ENCODE data around the gene SUSD1.
"Not testable (repeated sequence)": the region's sequence is repeated elsewhere in the genome, so short reads cannot be mapped to it uniquely, and the experiment has no call there.

The SUSD1 gene

DNA sequence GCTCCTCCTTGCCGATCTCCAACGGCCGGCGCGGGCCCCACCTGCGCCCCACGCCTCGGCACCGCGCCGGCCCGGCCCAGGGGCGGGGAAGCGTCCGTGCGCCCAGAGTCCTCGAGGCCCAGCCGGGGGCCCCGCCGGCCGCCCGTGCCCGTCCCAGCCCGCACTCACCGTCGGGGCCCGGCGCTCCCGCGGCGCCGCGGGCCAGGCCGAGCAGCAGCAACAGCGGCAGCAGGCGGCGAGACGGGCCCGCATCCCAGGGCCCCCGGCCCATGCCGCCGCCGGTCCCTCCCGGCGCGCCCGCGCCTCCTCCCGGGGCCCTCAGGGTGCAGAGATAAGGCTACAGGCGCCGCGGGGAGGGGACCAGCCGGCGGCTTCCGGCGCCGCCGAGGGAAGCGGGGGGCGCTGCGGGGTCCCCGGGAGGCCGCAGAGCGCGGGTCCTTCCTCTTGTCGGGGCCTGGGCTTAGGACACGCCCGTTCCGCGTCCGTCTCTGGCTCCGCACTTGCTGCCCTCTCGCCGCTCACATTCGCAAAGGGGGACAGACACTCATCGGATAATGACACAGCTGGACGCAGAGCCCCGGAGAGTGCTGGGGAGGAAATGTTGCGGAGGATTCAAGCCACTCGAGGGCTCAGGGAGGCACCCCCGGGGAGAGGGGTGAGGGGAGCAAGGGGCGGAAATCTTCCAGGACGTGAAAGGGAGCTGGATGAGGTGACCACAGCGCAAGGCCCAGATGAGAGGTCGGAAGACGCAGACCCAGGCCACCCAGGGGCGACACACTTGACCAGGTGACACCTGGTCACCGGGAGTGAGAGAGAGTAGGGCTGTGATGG, at the start of gene SUSD1:
TSS of gene SUSD1 (minus strand) at position 333 of the 831 bp plus-strand sequence. CDS start at position 271, 62 bp downstream.
- no peak for DNase-seq

DNA sequence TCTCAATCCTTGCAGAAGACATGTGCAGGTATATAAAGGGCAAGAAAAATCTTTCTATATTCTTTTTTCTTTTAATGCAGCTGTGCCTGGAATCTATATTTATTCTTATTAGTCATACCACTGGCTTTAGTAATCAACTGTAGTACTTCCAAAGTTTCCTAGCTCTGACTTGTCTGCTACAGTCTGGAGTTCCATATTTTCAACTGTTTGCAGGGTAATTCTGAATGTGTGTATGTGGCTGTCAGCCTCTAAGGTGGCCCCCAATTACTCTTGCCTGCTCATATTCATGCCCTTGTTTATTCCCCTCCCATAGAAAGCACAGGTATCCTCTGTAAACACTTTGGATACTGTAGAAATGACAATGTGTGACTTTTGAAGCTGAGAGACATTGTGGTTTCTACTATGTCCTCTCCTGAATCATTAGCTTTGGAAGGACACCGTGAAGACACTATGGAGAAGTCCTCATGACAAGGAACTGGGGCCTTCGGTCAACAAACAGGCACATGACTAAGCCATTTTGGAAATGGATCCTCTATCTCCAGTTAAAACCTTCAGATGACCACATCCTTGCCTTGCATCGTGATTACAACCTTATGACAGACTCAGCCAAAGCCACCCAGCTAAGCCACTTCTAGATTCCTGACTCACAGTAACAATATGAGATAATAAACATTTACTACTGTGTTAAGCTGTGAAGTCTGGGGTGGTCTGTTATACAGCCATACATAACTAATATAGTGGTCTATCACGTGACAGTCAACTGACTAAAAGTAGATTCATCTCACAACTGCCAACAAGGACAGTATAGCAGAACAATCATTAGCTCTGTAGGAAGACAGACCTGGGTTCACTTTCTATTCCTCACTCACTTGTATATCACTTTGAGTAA, 49.5 kb upstream of the SUSD1 start:
- no peak for DNase-seq

DNA sequence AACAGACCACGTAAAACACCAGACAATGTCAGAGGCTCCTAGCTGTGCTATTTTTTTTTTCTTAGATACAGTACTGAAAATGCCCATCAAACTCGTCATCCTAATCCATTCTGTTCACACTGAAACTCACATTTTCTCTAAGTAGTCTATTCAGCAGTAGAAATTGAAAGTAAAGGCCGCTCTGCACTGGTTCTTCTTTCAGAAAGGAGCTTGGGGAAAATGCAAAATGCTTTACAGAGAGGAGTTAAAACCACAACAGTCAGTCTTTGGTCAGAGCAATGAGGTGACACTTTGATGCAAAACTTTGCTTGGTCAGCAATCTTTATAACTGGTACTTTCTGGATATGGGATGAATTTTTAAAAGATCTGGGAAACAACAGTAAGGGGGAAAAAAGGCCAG, 43.8 kb upstream of the SUSD1 start:
- DNase-seq: no peak

DNA sequence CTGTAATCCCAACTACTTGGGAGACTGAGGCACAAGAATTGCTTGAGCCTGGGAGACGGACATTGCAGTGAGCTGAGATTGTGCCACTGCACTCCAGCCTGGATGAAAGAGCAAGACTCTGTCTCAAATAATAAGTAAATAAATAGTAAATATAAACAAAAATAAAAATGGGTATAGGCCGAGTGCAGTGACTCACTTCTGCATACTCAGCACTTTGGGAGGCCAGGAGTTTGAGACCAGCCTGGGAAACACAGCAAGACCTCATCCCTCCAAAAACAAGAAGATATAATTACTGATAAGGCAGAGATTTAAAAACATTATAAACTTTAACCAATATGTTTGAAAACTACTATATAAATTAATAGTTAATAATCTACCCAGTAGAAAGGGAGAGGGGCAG, 37.8 kb upstream of the SUSD1 start:
- no peak for DNase-seq

DNA sequence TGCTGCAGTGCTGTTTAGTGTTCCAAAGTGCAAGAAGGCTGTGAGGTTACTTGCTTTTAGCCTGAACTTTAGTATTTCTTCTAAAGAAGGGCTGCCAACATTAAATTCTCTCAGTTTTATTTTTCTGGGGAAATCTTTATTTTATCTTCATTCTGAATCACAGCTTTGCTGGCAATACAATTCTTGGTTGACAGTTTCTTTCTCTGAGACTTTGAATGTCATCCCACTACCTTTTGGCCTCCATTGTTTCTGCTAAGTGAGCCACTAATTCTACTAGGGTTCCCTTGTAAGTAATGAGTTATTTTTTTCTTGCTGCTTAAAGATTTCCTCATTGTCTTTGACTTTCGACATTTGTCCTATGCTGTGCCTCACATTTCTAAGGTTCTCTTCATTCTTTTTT, 32.4 kb upstream of the SUSD1 start:
- no peak for DNase-seq

DNA sequence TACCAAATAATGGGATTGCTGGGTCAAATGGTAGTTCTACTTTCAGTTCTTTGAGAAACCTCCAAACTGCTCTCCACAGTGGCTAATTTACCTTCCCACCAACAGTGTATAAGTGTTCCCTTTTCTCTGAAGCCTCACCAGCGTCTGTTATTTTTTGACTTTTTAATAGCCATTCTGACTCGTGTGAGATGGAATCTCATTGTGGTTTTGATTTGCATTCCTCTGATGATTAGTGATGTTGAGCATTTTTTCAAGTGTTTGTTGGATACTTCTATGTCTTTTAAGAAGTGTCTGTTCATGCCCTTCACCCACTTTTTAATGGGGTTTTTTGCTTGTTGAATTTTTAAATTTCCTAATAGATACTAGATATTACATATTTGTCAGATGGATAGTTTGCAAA, 28.4 kb upstream of the SUSD1 start:
- peak; percentile 54 for DNase-seq

DNA sequence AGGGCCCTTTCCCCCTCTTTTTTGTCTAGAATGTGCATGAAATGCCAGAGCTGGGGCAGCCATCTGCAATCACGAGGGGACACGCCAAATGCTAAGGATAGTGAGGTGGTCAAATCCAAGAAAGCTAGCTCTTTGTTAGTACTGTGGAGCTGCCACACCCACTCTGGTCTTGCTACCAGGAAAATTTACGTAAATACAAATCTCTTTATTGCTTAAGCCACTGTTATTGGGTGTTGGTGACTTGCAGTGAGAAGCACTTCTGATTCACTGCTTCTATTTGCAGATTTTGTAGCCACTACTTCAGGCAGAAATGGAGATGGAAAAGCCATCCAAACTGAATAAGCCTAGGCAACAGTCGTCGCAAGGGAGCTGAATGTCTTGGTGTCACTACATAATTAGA, 25.6 kb upstream of the SUSD1 start:
- no peak for DNase-seq

DNA sequence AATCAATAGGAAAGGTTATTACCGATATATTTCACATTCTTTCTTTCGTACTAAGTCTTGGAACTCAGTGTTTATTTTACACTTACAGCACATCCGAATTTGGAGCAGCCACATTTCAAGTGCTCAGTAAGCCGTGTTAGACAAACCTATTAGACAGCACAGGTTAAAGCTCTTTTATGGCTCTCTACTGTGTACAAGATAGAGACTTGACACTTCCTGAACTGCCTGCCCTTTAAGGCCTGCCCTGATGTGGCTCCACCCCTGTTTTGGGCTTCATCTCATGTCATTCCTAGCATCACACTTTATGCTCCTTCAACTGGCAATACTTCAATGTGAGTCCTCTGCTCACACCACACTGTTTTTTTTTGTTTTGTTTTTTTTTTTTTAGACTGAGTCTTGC, 23.5 kb upstream of the SUSD1 start:
- peak; percentile 58 for DNase-seq

DNA sequence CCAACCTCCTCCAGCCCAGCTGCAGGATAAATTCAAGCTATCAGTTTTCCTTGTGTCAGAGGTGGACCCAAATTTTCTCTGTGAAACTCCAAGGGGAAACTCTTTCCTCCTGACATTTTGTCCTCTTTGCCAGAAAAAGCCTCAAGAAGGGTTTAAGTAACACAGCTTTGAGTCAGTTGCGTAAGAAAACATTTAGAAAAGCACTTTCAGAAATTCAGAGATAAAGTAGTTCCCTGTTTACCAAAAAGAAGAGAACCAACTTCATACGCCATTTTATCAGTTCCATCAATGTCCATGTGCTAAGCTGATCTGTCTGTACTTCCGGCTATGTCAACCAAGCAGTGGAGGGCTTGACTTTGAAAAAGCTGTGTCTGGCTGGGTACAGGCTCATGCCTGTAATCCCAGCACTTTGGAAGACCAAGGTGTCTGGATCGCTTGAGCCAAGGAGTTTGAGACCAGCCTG, 19.9 kb upstream of the SUSD1 start:
- no peak for DNase-seq

DNA sequence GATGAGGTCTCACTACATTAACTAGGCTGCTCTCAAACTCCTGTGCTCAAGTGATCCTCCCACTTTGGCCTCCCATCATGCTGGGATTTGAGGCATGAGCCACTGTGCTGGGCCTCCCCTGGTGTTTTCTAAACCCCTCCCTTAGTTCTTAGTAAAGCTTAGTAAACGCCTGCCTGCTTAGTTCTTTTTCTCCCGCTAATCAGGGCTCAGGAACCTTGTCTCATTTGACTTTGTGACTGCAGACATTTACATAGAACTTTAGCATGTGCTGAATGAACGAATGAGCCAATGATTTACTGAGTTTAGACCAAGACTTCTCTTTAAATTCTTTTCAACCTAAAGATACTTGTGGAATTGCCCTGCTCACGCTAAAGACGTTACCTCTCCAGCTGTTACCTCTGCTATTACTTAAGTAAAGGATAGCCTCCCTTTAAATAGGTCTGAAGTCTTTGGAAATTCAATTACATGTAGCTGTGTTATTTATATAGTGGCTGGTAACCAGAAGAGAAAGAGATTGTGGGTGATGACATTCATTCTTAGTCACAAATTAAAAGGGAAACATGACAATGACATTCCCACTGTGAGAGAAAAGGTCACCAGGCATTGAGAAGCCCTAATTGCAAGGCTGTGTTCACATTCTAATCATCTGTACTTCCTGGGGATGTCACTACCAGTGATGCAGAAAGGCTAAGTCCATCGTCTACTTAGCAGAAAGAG, 18.6 kb upstream of the SUSD1 start:
- no peak for DNase-seq

DNA sequence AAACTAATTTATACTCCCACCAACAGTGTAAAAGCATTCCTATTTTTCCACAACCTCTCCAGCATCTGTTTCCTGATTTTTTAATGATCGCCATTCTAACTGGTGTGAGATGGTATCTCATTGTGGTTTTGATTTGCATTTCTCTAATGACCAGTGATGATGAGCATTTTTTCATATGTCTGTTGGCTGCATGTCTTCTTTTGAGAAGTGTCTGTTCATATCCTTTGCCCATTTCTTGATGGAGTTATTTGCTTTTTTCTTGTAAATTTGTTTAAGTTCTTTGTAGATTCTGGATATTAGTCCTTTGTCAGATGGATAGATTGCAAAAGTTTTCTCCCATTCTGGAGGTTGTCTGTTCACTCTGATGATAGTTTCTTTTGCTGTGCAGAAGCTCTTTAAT, 15.2 kb upstream of the SUSD1 start:
- DNase-seq: not testable (repeated sequence)

DNA sequence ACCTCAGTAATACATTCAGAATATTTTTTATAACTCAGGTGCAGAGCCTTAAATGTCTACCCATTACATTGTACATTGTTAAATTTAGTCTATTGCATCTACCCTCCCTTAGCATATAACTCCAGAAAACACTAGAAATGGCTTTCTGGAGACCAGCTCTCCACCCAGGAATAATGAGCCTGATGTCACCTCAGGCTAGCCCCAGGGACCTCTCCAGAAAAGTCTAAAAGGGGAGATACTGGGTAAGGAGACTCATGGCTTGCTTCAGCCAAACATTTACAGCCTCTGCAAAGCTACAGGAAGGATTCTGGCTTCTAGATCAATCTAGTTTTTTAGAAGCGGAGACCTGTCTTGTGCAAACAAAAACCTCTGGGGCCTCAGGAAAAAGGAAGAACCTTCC, 13.8 kb upstream of the SUSD1 start:
- no peak for DNase-seq

DNA sequence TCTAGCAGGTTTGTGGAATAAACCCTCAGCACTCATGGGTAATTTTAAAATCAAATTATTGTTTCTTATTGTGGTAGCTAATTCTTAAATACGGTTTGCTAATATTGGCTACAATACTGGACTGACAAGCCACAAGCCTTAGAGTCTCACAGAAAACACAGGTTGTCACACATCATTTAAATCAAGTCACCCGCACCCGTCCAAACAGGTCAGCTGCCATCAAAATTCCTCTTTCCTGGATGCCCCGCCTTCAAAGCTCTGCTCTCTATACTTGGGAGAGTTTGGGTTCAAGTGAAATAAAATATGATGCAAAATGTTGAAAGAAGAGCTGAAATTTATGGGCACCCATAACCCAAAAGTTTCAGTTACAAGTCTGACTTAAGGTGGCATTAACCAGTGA, 12.3 kb upstream of the SUSD1 start:
- no peak for DNase-seq

DNA sequence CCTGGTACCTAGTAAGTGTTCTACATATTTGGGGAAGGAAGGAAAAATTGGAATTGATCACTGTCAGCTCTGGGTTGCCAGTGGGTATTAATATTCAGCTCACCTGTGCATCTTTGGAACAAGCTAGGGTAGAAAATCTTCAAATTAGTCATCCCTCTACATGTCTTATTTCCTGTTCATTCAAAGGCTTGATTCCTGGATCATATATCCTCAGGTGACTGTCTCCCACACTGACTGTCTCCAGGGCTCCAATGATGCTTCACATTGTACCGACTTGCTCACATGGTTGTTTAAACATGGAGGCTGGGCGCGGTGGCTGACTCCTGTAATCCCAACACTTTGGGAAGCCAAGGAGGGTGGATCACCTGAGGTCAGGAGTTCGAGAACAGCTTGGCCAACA, 11.6 kb upstream of the SUSD1 start:
- no peak for DNase-seq

DNA sequence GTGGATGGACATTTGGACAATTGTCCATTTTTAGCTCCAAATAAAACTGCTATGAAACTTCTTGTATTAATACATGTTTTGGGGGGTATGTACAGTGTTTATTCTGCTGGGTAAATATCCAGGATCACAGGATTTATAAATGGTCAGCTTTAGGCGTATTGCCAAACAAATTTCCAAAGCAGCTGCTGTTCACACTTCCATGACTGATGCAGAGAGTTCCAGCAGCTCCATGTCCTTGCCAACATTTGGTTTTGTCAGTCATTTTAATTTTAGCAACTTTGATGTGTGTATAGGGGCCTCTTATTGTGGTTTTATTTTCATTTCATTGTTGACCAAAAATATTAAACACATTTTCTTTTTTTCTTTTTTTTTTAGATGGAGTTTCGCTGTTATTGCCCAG, 9.8 kb upstream of the SUSD1 start:
- DNase-seq: no peak

DNA sequence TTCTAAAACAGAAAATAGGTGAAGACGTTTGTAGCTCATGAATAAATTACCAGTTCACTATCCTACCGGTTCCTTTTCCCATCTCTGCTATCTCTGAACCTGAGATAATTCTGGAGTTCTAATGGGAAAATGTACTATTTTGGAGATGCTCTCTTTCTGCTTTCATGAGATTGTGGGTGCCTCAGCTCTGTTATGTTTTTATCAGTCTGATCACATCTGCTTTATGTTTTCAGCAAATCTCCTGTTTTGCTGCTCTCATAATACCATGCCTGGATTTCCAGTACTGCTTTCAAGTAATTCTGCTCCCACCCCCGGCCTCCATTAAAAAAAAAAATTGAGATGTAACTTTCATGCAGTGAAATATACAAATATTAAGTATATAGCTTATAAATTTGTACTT, 9.1 kb upstream of the SUSD1 start:
- DNase-seq: no peak

DNA sequence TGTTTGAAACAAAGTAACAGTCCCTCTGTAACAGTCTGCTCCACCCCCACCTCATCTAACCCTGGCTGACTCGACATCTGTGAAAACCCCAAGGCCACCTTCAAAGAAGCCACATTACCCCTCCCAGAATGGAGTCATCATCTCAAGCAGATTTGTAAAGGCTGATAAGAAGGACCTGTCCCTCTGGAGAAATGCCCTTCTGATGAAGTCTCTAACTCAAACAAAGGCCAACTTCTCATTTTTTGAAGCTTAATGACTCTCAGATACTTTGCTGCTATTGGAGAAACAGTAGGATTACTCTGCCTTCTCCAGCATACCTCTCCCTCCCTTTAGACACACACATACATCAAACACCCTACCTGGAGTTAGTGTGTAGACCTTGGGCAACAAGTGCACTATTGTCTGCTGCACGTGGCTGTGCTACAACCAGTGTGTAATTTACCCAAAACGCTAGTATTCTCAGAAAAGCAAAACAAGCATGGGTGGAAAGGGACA, 5.3 kb upstream of the SUSD1 start:
- peak; percentile 20 for DNase-seq

DNA sequence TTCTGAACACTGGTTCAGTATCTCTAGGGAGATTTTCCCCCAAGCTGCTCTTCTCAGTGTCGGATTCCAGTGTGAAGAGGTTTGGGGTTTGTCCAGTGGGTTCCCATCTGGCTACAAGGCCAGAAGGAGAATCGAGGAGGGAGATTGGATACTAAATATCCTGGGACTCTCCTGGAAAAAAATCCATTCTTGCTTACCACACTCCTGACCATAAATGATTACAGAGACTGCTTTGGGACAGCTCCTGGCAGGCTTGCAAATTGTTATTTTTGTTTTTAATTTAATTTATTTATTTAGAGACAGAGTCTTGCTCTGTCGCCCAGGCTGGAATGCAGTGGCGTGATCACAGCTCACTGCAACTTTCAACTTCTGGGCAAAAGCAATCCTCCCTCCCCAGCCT, 4.7 kb upstream of the SUSD1 start:
- no peak for DNase-seq

DNA sequence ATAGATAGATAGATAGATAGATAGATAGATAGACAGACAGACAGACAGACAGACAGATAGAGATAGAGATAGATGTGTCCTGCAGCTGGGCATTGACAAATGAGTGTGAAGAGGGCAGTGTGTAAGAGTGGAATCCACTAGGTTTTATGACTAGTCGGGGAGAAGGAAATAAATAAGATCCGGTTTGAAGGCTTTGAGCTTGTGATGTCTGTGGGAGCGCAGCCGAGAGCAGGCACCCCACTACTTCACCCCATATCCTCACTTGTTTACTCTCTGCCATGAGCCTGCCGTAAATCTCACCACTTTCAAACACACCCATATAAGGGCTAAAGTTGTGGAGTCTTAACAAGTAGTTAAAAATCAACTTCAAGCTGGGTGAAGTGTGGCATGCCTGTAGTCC, 1.4 kb upstream of the SUSD1 start:
- no peak for DNase-seq

DNA sequence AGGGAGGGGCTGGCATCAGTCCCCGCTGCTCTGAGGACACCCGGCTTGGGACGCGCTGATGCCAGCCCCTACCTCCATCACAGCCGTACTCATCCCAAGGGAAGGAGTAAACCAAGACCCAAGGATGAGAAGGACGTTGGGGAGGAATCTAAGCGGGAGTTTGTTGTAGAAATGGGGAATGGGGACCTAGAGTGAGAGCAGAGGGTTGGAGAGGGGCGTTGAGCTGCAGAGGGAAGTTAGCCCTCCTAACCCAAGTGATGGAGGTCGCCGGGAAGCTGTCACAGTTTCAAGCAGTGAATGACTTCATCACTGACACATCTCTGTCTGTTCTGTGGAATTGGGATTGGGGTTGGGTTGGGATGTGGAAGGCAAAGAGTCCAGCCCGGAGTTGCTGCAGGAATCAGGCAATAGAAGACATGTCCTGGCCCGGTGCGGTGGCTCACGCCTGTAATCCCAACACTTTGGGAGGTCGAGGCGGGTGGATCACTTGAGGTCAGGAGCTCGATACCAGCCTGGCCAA, 759 bp upstream of the SUSD1 start:
- DNase-seq: no peak

DNA sequence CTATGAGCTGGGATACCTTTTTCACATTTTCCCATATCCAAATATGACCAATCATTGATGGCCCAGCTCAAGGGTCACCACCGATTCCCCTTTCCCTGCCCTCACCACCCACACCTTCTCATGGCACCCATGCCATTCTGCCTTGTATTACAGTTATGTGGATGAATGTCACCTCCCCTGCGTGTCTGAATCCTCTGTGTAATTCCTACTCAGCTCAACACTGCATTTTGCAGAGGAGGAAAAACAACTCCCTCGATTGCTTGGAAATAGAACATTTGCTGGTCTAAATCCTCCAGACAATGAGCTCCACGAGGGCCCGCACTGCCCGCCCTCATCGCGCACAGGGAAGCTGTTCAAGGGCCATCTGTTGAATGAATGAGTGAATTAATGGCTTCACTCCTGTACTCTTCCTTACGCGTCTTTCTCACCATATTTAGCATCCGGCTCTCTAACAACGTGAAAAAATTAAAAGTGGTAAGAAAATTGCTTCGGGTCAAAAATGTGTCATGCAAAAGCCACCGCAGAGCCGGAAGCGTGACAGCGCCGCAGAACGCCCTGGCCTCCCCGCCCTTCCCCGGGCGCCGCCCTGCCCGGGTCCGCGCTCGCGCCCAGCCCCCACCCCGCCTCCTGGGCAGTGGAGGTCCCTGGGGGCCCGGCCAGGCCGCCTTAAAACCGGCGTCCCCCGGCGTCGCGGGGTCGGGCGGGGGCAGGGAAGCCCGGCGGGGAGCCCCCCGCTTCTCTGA, 704 bp downstream of the SUSD1 start:
- DNase-seq: no peak

Data from kidney glomerular epithelial cell (primary cell).